ENCODE data around the gene CACNA1B. TPM values are rescaled to one million over a fixed set of nuclear protein-coding genes. Genes with fewer than 3 reads are reported as not detected.

The CACNA1B gene
- 0.41 and 1.9 TPM in 2 replicates for polyA plus RNA-seq

DNA sequence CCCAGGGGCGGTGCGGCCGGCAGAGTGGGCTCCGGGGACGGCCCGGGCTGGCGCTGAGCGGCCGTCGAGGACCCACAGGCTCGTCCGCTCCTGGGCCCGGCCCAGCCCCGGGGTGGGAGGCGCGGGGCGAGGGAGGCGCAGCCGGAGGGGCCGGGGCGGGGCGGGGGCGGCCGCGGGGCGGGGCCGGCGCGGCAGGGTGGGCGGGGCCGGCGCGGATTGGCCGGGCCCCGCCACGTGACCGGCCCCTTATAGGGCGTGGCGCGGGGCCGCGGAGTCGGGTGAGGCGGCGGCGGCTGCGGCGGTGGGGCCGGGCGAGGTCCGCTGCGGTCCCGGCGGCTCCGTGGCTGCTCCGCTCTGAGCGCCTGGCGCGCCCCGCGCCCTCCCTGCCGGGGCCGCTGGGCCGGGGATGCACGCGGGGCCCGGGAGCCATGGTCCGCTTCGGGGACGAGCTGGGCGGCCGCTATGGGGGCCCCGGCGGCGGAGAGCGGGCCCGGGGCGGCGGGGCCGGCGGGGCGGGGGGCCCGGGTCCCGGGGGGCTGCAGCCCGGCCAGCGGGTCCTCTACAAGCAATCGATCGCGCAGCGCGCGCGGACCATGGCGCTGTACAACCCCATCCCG lies at the start of gene CACNA1B:
CACNA1B (plus strand) TSS at position 277 of the 617 bp plus-strand sequence; CDS start at position 429, 152 bp downstream.

